CD1c-positive myeloid dendritic cell (primary cell): ENCODE results near the gene PSMD4.

Source experiments
- DNase-seq: peaks from one replicate; pipeline ENCODE4 v3.0.0-alpha.2; 2016; ENCODE audit errors: extremely low spot score

The PSMD4 gene

GRCh38 chr1:151294742-151295462, 40.4 kb downstream of the PSMD4 start:
- DNase-seq: no peak

DNA sequence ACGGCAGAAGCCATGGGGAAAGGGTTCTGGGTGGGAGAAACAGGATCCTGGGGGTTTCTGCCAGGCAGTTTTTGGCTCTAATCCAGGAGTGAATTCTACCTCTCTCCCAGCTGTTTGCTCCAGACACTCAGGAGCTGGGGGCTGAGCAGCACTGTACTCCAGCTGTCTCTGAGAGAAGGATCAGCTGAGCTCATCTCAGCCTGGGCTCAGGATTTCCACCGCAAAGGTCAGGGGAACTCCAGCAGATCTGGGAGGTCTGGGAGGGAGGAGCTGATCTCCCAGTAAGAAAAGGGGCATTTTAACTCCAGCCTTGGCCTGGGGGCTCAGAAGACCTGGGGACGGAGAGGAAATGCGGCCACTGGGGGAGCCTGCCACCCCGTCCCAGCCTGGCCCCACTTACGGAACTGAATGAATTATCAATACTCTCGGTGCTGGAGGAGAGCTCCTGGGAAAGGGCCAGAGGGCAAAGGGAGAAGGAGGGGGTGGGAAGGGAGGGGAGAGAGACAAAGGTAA, 55.3 kb downstream of the PSMD4 start:
- no peak for DNase-seq

- DNase-seq: peak; percentile 8
These were observed 56.5 kb downstream of the PSMD4 start for GRCh38 chr1:151311011-151311410.

DNA sequence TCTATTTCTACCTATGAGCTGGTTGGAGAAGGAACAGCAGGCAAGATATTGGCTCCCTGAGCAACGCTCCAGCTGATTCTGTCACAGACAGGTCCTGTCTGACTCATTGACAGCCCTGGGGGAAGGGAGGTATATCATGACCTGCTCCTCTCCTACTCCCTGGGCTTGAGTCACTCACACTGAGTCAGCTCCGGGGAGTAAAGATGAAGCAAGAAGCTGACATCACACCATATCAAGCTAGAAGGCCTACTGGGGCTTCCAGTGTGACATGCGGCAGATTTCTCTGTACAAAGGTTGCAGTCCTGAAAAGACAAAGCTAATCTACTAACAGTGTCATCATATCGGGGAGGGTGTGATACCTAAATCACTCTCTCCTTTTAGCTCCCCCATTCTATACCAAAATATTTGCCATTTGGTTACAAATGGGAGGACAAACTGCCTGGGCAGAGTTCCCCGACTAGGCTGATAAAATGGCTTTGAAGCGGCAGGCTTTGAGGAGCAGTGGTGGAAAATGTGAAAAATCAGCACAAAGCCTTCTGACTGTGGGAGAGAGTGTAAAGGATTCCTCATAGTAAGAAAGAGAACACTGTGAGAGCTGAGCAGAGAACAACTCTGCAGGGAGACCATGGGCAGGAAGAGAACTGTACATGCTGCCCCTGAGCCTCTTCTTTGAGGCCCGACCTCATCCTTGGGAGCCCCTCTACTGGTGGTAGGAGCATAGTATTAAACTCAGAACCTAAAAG, 57.2 kb downstream of the PSMD4 start:
- peak; percentile 96 for DNase-seq

GRCh38 chr1:151312411-151312810, 57.9 kb downstream of the PSMD4 start:
- DNase-seq: peak; percentile 35

GRCh38 chr1:151312826-151313225, 58.3 kb downstream of the PSMD4 start:
- DNase-seq: no peak

DNA sequence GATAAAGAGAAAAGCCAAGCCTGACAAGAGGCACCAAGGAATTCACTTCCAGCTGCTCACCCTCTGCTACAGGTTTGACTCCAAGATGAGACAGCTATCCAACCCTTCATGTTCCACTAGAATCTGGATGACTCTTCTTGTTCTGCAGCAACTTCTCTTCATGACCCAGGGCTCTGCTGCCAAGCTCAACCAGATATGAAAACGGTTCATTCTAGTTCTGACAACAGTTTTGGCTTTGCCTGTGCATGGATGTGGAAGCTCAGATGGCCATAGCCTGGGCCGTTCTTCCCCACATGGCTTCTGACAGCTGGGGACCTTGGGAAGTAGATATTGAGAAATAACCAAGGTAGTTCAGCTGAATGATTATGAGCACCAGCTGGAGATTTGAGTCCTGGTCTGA, 59.0 kb downstream of the PSMD4 start:
- no peak for DNase-seq

DNA sequence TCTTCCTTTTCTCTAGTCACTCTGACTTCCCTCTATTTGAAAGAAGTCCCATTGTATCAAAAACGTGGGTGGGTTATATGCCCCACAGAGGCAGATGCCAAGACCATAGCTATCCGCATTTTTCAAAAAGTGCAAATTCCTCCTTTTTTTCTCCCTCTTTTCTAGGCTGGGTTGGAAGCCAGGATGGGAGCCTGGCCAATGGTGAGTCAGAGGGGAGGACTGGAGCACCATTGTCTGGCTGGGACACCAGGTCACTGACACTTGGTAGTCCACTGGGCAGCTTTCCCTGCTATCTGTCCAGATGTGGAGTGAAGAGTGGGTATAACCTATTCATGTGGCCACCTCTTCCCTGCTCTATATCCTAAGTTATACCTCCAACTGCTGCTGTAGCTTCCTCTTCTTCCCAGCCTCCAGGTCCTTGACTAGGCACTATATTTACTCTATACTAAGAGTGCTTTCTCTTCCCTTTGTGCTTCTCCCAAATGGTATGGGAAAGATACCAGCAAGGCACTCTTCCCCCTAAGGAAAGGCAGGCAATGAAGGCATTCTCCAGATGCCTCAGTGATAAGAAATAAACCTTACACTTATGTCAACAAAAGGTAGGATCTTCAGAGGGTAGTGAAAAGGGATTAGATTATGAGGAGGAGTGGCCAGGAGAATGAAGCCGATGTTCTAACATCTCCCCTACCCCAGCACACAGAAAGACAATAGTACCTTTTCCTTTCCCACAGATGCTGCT, 59.8 kb downstream of the PSMD4 start:
- no peak for DNase-seq

GRCh38 chr1:151315565-151316235, 61.2 kb downstream of the PSMD4 start:
- no peak for DNase-seq
